K562 (cell line): ENCODE results near the gene TMED7. TPM values are rescaled to one million over a fixed set of nuclear protein-coding genes. Genes with fewer than 3 reads are reported as not detected.

ENCODE experiments used
- ATAC-seq: fragments of 200-7000 bp; cut with Tn5 transposase; 3 replicates; pipeline ENCODE4 v1.9.1; 2020; ENCODE audit warnings: moderate library complexity
- BruUV-seq: library from RNA; stranded (reverse); fragments of 400-500 nt; replicated peaks from 2 replicates; lab custom pipeline; 2021; lab: Mats Ljungman, UMichigan
- CTCF ChIA-PET: fragments of 300-600 bp; formaldehyde crosslinking; extraction: SDS; loops from one replicate; lab custom pipeline; 2021; ENCODE audit warnings: low intra/inter-chr PET ratio; lab: Yijun Ruan, JAX
- POLR2A ChIA-PET: fragments of 300-600, 350-650 bp; sonication (Branson Sonifier 250); formaldehyde crosslinking; extraction: SDS; loops from one replicate; lab custom pipeline; 2021; ENCODE audit warnings: antibody characterized with exemption, inconsistent platforms; lab: Yijun Ruan, JAX
- DNase-seq, 4 experiments: peaks; one replicate each; pipeline versions ENCODE4 v3.0.0 to v3.0.0-alpha.2; 2011 to 2018; ENCODE audit warnings: low spot score in 3 of 4, mixed read lengths in 3 of 4; ENCODE audit errors: extremely low read depth in 1 of 4
- FAIRE-seq: peaks from 2 replicates; lab custom pipeline; 2011; peaks lifted over from hg19 to GRCh38; lab: Jason Lieb, UNC
- H2AFZ ChIP-seq: 2 replicates; pipeline ENCODE4 v1.6.0; 2011; ENCODE audit warnings: low read depth, low read length, control low read depth, inconsistent platforms
- H3K27ac ChIP-seq: fragments of 200-600 bp; 3 replicates; pipeline ENCODE4 v1.8.0; 2011; ENCODE audit warnings: low read depth, mild to moderate bottlenecking, control low read depth, inconsistent platforms, low read length, moderate library complexity, mixed read lengths; ENCODE audit errors: extremely low read depth
- H3K27me3 ChIP-seq, 2 experiments: fragments of 300-600 bp in 1 of 2; 2 replicates in 1 of 2; 3 replicates in 1 of 2; pipeline versions ENCODE4 v1.6.0 to v1.8.0; 2011; ENCODE audit warnings: inconsistent platforms in 2 of 2, low read length in 2 of 2, mild to moderate bottlenecking in 1 of 2, mixed read lengths in 1 of 2, moderate library complexity in 1 of 2; ENCODE audit not compliant: control insufficient read depth in 2 of 2, insufficient read depth in 2 of 2
- H3K36me3 ChIP-seq: fragments of 300-600 bp; 3 replicates; pipeline ENCODE4 v1.8.0; 2011; ENCODE audit warnings: mild to moderate bottlenecking, low read length, inconsistent platforms; ENCODE audit not compliant: control insufficient read depth, insufficient read depth
- H3K4me1 ChIP-seq, 2 experiments: fragments of 200-600 bp in 1 of 2; replicated peaks in 1 of 2; 2 replicates in 1 of 2; 3 replicates in 1 of 2; pipeline versions ENCODE4 v1.5.1 to v1.8.0; 2011; ENCODE audit warnings: inconsistent platforms in 2 of 2, low read length in 2 of 2, mild to moderate bottlenecking in 1 of 2, mixed read lengths in 1 of 2, moderate library complexity in 1 of 2; ENCODE audit not compliant: control insufficient read depth in 2 of 2, insufficient read depth in 2 of 2
- H3K4me2 ChIP-seq: 2 replicates; pipeline ENCODE4 v1.6.1; 2011; ENCODE audit warnings: low read length, control low read depth, inconsistent platforms, mixed read lengths; ENCODE audit not compliant: insufficient read depth
- H3K4me3 ChIP-seq: fragments of 200-600 bp; sonication (generic), shearing (Covaris generic); 2 replicates; pipeline ENCODE4 v1.5.1; 2016; ENCODE audit warnings: control low read depth, inconsistent platforms
- H3K79me2 ChIP-seq: fragments of 200-600 bp; 3 replicates; pipeline ENCODE4 v1.8.0; 2011; ENCODE audit warnings: low read length, inconsistent platforms; ENCODE audit not compliant: control insufficient read depth, insufficient read depth
- H3K9ac ChIP-seq, 2 experiments: 2 replicates each; pipeline versions ENCODE4 v1.6.0 to v1.6.1; 2011; ENCODE audit warnings: low read depth in 2 of 2, low read length in 2 of 2, control low read depth in 1 of 2, inconsistent platforms in 1 of 2, mild to moderate bottlenecking in 1 of 2, mixed read lengths in 1 of 2; ENCODE audit not compliant: insufficient read depth in 1 of 2
- H3K9me1 ChIP-seq: one replicate; pipeline ENCODE4 v1.6.0; 2011; ENCODE audit warnings: inconsistent platforms, mild to moderate bottlenecking, low read length, moderate library complexity; ENCODE audit not compliant: control insufficient read depth, insufficient read depth
- H3K9me3 ChIP-seq: replicated peaks from 2 replicates; pipeline ENCODE4 v1.5.1; 2011; ENCODE audit warnings: low read depth, low read length, inconsistent platforms; ENCODE audit not compliant: control insufficient read depth, insufficient read depth
- H4K20me1 ChIP-seq: replicated peaks from 2 replicates; pipeline ENCODE4 v1.6.1; 2011; ENCODE audit warnings: low read length, inconsistent platforms, mixed read lengths; ENCODE audit not compliant: control insufficient read depth, insufficient read depth
- ATF6 ChIP-seq: sonication (generic); formaldehyde crosslinking; IDR thresholded peaks from 2 replicates; pipeline ENCODE4 v1.4.0; 2020; ENCODE audit warnings: mild to moderate bottlenecking, missing genetic modification reagents
- CBX1 ChIP-seq: sonication (generic); IDR thresholded peaks from 2 replicates; pipeline ENCODE4 v1.6.1; 2016; ENCODE audit warnings: antibody characterized with exemption, low read depth, mild to moderate bottlenecking
- CTCFL ChIP-seq: IDR thresholded peaks from 2 replicates; pipeline ENCODE4 v1.6.1; 2011; ENCODE audit warnings: borderline replicate concordance, low read depth, mild to moderate bottlenecking, moderate library complexity, low read length; ENCODE audit not compliant: insufficient read depth, poor library complexity, severe bottlenecking
- ELF1 ChIP-seq: fragments of 200-800 bp; sonication (Bioruptor generic); IDR thresholded peaks from 2 replicates; pipeline ENCODE4 v1.6.1; 2016; ENCODE audit warnings: missing genetic modification characterization, missing compliant biosample characterization
- PURB ChIP-seq: sonication (generic); formaldehyde crosslinking; IDR thresholded peaks from 2 replicates; pipeline ENCODE4 v1.9.0; 2021; ENCODE audit warnings: low read depth, mild to moderate bottlenecking, missing genetic modification reagents
- SMC3 ChIP-seq: conservative IDR thresholded peaks from 2 replicates; pipeline ENCODE4 v1.6.1; 2011; ENCODE audit warnings: low read depth, low read length, improper control_type of control experiment; ENCODE audit not compliant: insufficient read depth
- TEAD2 ChIP-seq: fragments of 450-650 bp; IDR thresholded peaks from 2 replicates; pipeline ENCODE4 v1.6.1; 2016; ENCODE audit warnings: missing genetic modification characterization, control low read depth, missing compliant biosample characterization
- ZNF253 ChIP-seq: fragments of 250-450 bp; sonication (Bioruptor Pico); conservative IDR thresholded peaks from 2 replicates; pipeline ENCODE4 v1.6.1; 2021; ENCODE audit warnings: mild to moderate bottlenecking
- ZNF407 ChIP-seq: fragments of 450-650 bp; IDR thresholded peaks from 2 replicates; pipeline ENCODE4 v1.6.1; 2016; ENCODE audit warnings: low read depth
- ZSCAN32 ChIP-seq: fragments of 450-650 bp; formaldehyde crosslinking; IDR thresholded peaks from 2 replicates; pipeline ENCODE4 v1.4.0; 2020; ENCODE audit warnings: mild to moderate bottlenecking, moderate library complexity
- WGBS: fragments of 100-300 bp; shearing (Covaris generic); methylation state at CpG from one replicate; pipeline ENCODE4 v1.1.6; 2016; ENCODE audit warnings: low coverage, mixed read lengths; ENCODE audit not compliant: insufficient coverage; ENCODE audit errors: missing lambda C conversion rate; 5-methylcytosine and 5-hydroxymethylcytosine counted together
- in situ Hi-C: fragments of 300-500 bp; cut with MboI; formaldehyde crosslinking; loops from 4 replicates; pipeline ENCODE4 v1.15.0; 2018; ENCODE audit warnings: inconsistent platforms, mixed read lengths
- intact Hi-C: fragments of 100-400 bp; cut with micrococcal nuclease; formaldehyde crosslinking; loops from 2 replicates; pipeline ENCODE4 v1.14.2; 2022
- polyA plus RNA-seq, 8 experiments: library from polyadenylated mRNA; depleted of rRNA in 4 of 8; stranded (reverse) in 5 of 8; unstranded in 3 of 8; fragments of >200 nt; fragmentation: Nextera tagmentation in 2 of 8; fragmentation: Illumina TruSeq in 1 of 8; extraction: Ambion mirVana in 2 of 8; extraction: Trizol in 1 of 8; gene quantifications; 2 replicates each; pipeline versions ENCODE4 v1.2.1 to v1.2.3, GENCODE V29; 2011 to 2014; ENCODE audit warnings: inconsistent platforms in 1 of 8, missing spikeins in 1 of 8
- total RNA-seq, 7 experiments: library from RNA; depleted of rRNA in 6 of 7; stranded (reverse); fragments of >200 nt in 6 of 7; fragmentation: Illumina TruSeq in 2 of 7; extraction: Trizol in 2 of 7; gene quantifications; 2 replicates each; pipeline versions ENCODE4 v1.2.1 to v1.2.3, GENCODE V29; 2011 to 2021; ENCODE audit warnings: low replicate concordance in 1 of 7

TMED7 gene
- total and polyA plus RNA-seq, 9 of the 15 experiments (the other 6 are each of a cell fraction or from before 2014, with no cell fraction given) = 15.9 to 93.4 (median 41.7) TPM

GRCh38 chr5:115673596-115673995 is 47.8 kb upstream of the TMED7 start:
- no peak for FAIRE-seq
- 6% methylated on average over 1 of the region's 1 CpG for WGBS
- BruUV-seq = no TSS peak
- TF ChIP-seq CBX1 (no peak), ZSCAN32 (CRISPR knock-in tag) (no peak), ATF6 (CRISPR knock-in tag) (no peak), CTCFL (no peak), TEAD2 (tag) (no peak), SMC3 (no peak), ZNF253 (CRISPR knock-in tag) (no peak), PURB (CRISPR knock-in tag) (no peak), ELF1 (tag) (no peak), ZNF407 (no peak)

More at GRCh38 chr5:115673596-115673995, 47.8 kb upstream of the TMED7 start:
- Histone ChIP-seq H3K9me3 (no peaks in the 10 kb centered on the region), H3K4me2 (no peak overlapping the region), H3K27me3 (no peaks in the 10 kb centered on the region), H3K36me3 (no peaks in the 10 kb centered on the region), H3K4me3 (no peak overlapping the region), H3K9me1 (no peaks in the 10 kb centered on the region), H3K27ac (no peak overlapping the region), H3K9ac (no peak overlapping the region), H3K79me2 (no peaks in the 10 kb centered on the region), H3K4me1 (no peaks in the 10 kb centered on the region), H4K20me1 (no peaks in the 10 kb centered on the region), H2AFZ (no peak overlapping the region)
- in situ Hi-C loops (no loop called here), intact Hi-C loops (no loop called here)
- no peak for ATAC-seq
- DNase-seq = no peak
- CTCF ChIA-PET = no interaction called here
- POLR2A ChIA-PET = no interaction called here
